HEK293 (cell line): ENCODE results near the gene ZNF200.
A peak's percentile ranks its signal among the peaks of the same experiment; 100 is the strongest.
"Not testable (repeated sequence)": the region's sequence is repeated elsewhere in the genome, so short reads cannot be mapped to it uniquely, and the experiment has no call there.

ENCODE experiments used
- CTCF ChIA-PET: fragments of 350-600 bp; formaldehyde crosslinking; extraction: SDS; loops from one replicate; lab custom pipeline; 2021; ENCODE audit warnings: antibody characterized with exemption; lab: Yijun Ruan, JAX
- POLR2A ChIA-PET: fragments of 300-600 bp; formaldehyde crosslinking; extraction: SDS; loops from one replicate; lab custom pipeline; 2020; ENCODE audit warnings: antibody characterized with exemption, inconsistent platforms; lab: Yijun Ruan, JAX
- H3K27ac ChIP-seq: fragments of 200-500 bp; sonication (Bioruptor generic); 2 replicates; pipeline ENCODE4 v1.5.1; 2014; ENCODE audit warnings: low read depth, low read length, control low read depth, inconsistent platforms; ENCODE audit errors: extremely low read depth
- H3K36me3 ChIP-seq, 2 experiments: fragments of 200-500 bp in 1 of 2; sonication (Bioruptor generic) in 1 of 2; 1 replicate in 1 of 2; 2 replicates in 1 of 2; pipeline ENCODE4 v1.5.1; 2014 to 2017; ENCODE audit warnings: inconsistent platforms in 2 of 2, low read length in 2 of 2; ENCODE audit not compliant: control insufficient read depth in 2 of 2, insufficient read depth in 1 of 2
- H3K4me1 ChIP-seq: fragments of 200-500 bp; sonication (Bioruptor generic); 2 replicates; pipeline ENCODE4 v1.5.1; 2014; ENCODE audit warnings: mild to moderate bottlenecking, low read length, inconsistent platforms; ENCODE audit not compliant: control insufficient read depth, insufficient read depth
- H3K4me3 ChIP-seq: 2 replicates; pipeline ENCODE4 v1.5.1; 2011; ENCODE audit warnings: low read depth, mild to moderate bottlenecking, control low read depth, low read length, moderate library complexity
- H3K9me3 ChIP-seq: fragments of 200-500 bp; sonication (Bioruptor generic); 2 replicates; pipeline ENCODE4 v1.5.1; 2014; ENCODE audit warnings: low read depth, low read length, inconsistent platforms; ENCODE audit not compliant: control insufficient read depth, insufficient read depth
- KLF17 ChIP-seq: fragments of 450-650 bp; formaldehyde crosslinking; IDR thresholded peaks from 2 replicates; pipeline ENCODE4 v1.5.1; 2016; ENCODE audit warnings: missing biosample characterization, missing genetic modification characterization
- OVOL3 ChIP-seq: fragments of 450-650 bp; formaldehyde crosslinking; IDR thresholded peaks from 2 replicates; pipeline ENCODE4 v1.5.1; 2016; ENCODE audit warnings: missing biosample characterization, missing genetic modification characterization
- ZBTB11 ChIP-seq: fragments of 450-650 bp; formaldehyde crosslinking; conservative IDR thresholded peaks from 2 replicates; pipeline ENCODE4 v1.5.1; 2016; ENCODE audit warnings: low read depth, missing biosample characterization, missing genetic modification characterization
- ZBTB17 ChIP-seq: fragments of 450-650 bp; formaldehyde crosslinking; IDR thresholded peaks from 2 replicates; pipeline ENCODE4 v1.5.1; 2016; ENCODE audit warnings: missing biosample characterization, missing genetic modification characterization
- ZNF2 ChIP-seq: fragments of 450-650 bp; formaldehyde crosslinking; IDR thresholded peaks from 2 replicates; pipeline ENCODE4 v1.5.1; 2016; ENCODE audit warnings: missing biosample characterization, missing genetic modification characterization
- ZNF362 ChIP-seq: fragments of 450-650 bp; formaldehyde crosslinking; IDR thresholded peaks from 2 replicates; pipeline ENCODE4 v1.5.1; 2016; ENCODE audit warnings: missing biosample characterization, missing genetic modification characterization
- ZNF394 ChIP-seq: fragments of 450-650 bp; formaldehyde crosslinking; IDR thresholded peaks from 2 replicates; pipeline ENCODE4 v1.5.1; 2016; ENCODE audit warnings: missing biosample characterization, missing genetic modification characterization, mild to moderate bottlenecking, moderate library complexity, borderline replicate concordance
- ZNF423 ChIP-seq: fragments of 450-650 bp; formaldehyde crosslinking; IDR thresholded peaks from 2 replicates; pipeline ENCODE4 v1.5.1; 2016; ENCODE audit warnings: missing biosample characterization, missing genetic modification characterization
- ZNF623 ChIP-seq: fragments of 450-650 bp; formaldehyde crosslinking; IDR thresholded peaks from 2 replicates; pipeline ENCODE4 v1.5.1; 2016; ENCODE audit warnings: missing biosample characterization, missing genetic modification characterization
- ZNF830 ChIP-seq: fragments of 450-650 bp; IDR thresholded peaks from 2 replicates; pipeline ENCODE4 v1.5.0; 2018; ENCODE audit warnings: missing biosample characterization, missing genetic modification characterization, low read depth, mild to moderate bottlenecking, moderate library complexity
- ZNF837 ChIP-seq: fragments of 450-650 bp; formaldehyde crosslinking; IDR thresholded peaks from 2 replicates; pipeline ENCODE4 v1.5.1; 2016; ENCODE audit warnings: missing biosample characterization, missing genetic modification characterization
- TF ChIP-seq, protein P1 (sequence below): fragments of 450-650 bp; formaldehyde crosslinking; IDR thresholded peaks from 2 replicates; pipeline ENCODE4 v1.5.1; 2016; ENCODE audit warnings: missing biosample characterization, missing genetic modification characterization

The ZNF200 gene

DNA sequence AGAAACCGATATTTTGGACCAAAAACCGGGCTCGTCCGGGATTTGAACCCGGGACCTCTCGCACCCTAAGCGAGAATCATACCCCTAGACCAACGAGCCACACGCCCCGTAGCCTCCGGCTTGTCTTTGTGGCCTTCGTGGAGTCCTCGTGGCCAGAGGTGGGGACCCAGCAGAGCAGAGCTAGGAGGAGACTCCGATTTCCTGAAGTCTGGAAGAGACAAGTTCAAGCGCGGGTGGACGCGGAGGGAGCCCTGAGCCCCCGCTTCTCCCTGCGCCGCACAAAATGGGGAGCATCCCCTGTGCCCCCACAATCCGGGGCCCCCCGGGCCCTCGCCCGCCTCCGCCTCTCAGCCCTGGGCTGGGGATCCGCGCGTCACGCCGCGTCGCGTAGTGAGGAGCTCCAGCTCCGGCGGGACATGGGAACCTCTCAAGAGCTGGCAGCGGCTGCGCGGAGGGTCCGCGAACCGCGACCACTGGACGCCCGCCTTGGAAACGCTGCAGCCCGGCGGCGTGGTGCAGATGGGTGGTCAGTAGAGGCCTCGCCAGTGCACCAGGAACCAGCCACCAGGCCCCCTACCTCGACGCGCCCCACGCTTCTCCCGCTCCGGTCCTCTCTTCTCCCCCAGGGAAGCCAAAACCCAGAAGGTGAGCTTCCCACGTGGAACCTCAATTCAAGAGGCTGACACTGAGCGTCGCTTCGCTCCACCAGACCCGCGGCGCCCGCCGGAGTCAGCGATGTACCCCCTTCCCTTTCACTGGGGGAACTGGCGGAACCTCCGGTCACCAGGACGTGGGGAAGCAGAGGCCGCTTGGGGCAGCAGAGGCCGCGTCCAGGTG lies 52.1 kb downstream of the ZNF200 start (continued):
- no peak for TF ChIP-seq ZNF837 (tag by site-specific recombination)

DNA sequence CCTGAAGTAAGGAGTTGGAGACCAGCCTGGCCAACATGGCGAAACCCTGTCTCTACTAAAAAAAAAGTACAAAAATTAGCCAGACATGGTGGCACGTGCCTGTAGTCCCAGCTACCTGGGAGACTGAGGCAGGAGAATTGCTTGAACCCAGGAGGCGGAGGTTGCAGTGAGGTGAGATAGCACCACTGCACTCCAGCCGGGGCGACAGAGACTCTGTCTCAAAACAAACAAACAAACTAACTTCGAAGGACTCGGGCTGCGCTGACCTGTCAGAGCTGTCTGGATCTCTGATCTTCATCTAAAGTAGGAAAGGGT lies 52.7 kb downstream of the ZNF200 start:
- H3K9me3 ChIP-seq, H3K4me1 ChIP-seq, H3K36me3 ChIP-seq, H3K27ac ChIP-seq, H3K4me3 ChIP-seq: not testable (repeated sequence)
- TF ChIP-seq ZNF623 (tag by site-specific recombination), result 0 out of 2 replicates have a peak, but pooled peaks have one; percentile 8
- peak; percentile 70; the same call in 1 of the 2 replicates for TF ChIP-seq ZNF2 (tag by site-specific recombination)
- ChIA-PET POLR2A (interaction anchor here (1.1 to 2.6 kb wide), 5 partner anchors 10 to 101 kb away, joined by 4 to 15 read pairs (median 8); partner anchors contain the start of gene ZNF213), CTCF (interaction anchor here (0.6 to 1.5 kb wide), 3 partner anchors 10 to 283 kb away, joined by 3 to 4 read pairs (median 4); no protein-coding TSS in a partner anchor)

DNA sequence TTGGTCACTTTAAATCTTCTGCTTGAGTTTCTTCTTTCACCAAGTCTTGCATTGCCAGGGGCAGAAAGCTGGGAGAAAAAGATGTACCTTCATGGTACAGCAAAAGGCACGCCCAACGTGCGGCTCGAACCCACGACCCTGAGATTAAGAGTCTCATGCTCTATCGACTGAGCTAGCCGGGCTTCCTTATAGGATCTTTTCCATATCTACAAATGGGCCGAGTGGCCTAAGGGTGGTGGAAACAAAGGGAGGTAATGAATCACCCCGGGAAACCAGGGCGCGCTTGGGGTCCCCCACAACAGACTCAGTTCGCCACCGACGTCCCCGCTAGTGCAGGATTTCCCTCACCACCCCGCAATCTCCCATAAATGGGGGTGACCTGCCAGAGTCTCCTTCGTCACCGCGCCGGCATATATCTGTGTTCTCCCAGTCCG lies 54.5 kb downstream of the ZNF200 start:
- Histone ChIP-seq H3K27ac (no peak overlapping the region), H3K36me3 (no peaks in the 10 kb centered on the region)
- TF ChIP-seq ZNF362 (no peak), ZBTB11 (no peak), ZNF423 (tag by site-specific recombination) (no peak), OVOL3 (tag by site-specific recombination) (no peak), KLF17 (tag by site-specific recombination) (no peak), ZBTB17 (tag by site-specific recombination) (no peak), ZNF830 (tag by site-specific recombination) (no peak), ZNF394 (tag by site-specific recombination) (no peak)
- TF ChIP-seq, protein P1, sequence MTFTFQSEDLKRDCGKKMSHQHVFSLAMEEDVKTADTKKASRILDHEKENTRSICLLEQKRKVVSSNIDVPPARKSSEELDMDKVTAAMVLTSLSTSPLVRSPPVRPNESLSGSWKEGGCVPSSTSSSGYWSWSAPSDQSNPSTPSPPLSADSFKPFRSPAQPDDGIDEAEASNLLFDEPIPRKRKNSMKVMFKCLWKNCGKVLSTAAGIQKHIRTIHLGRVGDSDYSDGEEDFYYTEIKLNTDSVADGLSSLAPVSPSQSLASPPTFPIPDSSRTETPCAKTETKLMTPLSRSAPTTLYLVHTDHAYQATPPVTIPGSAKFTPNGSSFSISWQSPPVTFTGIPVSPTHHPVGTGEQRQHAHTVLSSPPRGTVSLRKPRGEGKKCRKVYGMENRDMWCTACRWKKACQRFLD (tag by site-specific recombination), result no peak
- TF ChIP-seq, all 188 proteins: peak for 0
- H3K4me1 ChIP-seq, result no peaks in the 10 kb centered on the region
- ChIA-PET CTCF (no interaction called here), POLR2A (interaction anchor here (0.6 to 0.9 kb wide), 2 partner anchors 27 to 46 kb away, joined by 3 to 7 read pairs; partner anchors contain the start of gene ZNF213)
- no peaks in the 10 kb centered on the region for H3K9me3 ChIP-seq
- no peak overlapping the region for H3K4me3 ChIP-seq
